Stimulated activated CD4-positive, alpha-beta T cell treated with anti-CD3 and anti-CD28 coated beads, Interleukin-2, amount 100 ng/mL, for 24 hours (primary cell): Measurements from ENCODE around the gene NOC2L.
A peak's percentile ranks its signal among the peaks of the same experiment; 100 is the strongest.

ENCODE experiments used
- DNase-seq, 2 donors: peaks; one replicate each; pipeline ENCODE4 v3.0.0-alpha.2; 2020

The NOC2L gene

GRCh38 chr1:913491-914130 is 45.4 kb downstream of the NOC2L start:
- DNase-seq = peak in 1 of 2 donors; percentile 1

- peak in 1 of 2 donors; percentile 17 for DNase-seq
Measured at GRCh38 chr1:912740-913301, 46.2 kb downstream of the NOC2L start.

- no peak for DNase-seq
Measured at GRCh38 chr1:911875-912739, 46.9 kb downstream of the NOC2L start.

- DNase-seq = peak in 1 of 2 donors; percentile 16
Measured at GRCh38 chr1:910881-911721, 48.0 kb downstream of the NOC2L start.

GRCh38 chr1:910311-910880 is 48.7 kb downstream of the NOC2L start:
- peak in 1 of 2 donors; percentile 0 for DNase-seq

- peak in 1 of 2 donors; percentile 0 for DNase-seq
Measured at GRCh38 chr1:909861-910310, 49.2 kb downstream of the NOC2L start.

- DNase-seq = no peak
Measured at GRCh38 chr1:908661-909060, 50.4 kb downstream of the NOC2L start.

GRCh38 chr1:907611-908451 is 51.2 kb downstream of the NOC2L start:
- DNase-seq = peak; percentile 0 to 16

- DNase-seq = peak in 1 of 2 donors; percentile 20
Measured at GRCh38 chr1:906600-907420, 52.2 kb downstream of the NOC2L start.

GRCh38 chr1:905811-906599 is 53.1 kb downstream of the NOC2L start:
- peak in 1 of 2 donors; percentile 16 for DNase-seq

GRCh38 chr1:905071-905749 is 53.8 kb downstream of the NOC2L start:
- peak; percentile 25 to 29 for DNase-seq

GRCh38 chr1:904310-904950 is 54.6 kb downstream of the NOC2L start:
- peak; percentile 87 to 88 for DNase-seq

GRCh38 chr1:903721-904271 is 55.3 kb downstream of the NOC2L start:
- DNase-seq = no peak

- DNase-seq = no peak
Measured at GRCh38 chr1:903305-903704, 55.8 kb downstream of the NOC2L start.

GRCh38 chr1:902802-903201 is 56.3 kb downstream of the NOC2L start:
- DNase-seq = no peak

- DNase-seq = no peak
Measured at GRCh38 chr1:901108-901859, 57.8 kb downstream of the NOC2L start.

- DNase-seq = no peak
Measured at GRCh38 chr1:899636-900317, 59.3 kb downstream of the NOC2L start.
